PC-9 (cell line): ENCODE measurements around the gene TGFB2.

Experiments
- CTCF ChIP-seq: fragments of 200-600 bp; sonication (generic); conservative IDR thresholded peaks from 2 replicates; pipeline ENCODE4 v1.6.1; 2017; ENCODE audit warnings: mixed run types, antibody characterized with exemption, mild to moderate bottlenecking, moderate library complexity
- EZH2 ChIP-seq: fragments of 200-600 bp; sonication (generic); IDR thresholded peaks from 2 replicates; pipeline ENCODE4 v1.8.0; 2017; ENCODE audit warnings: antibody characterized with exemption, low read depth

- TF ChIP-seq CTCF: no peak
- no peak for TF ChIP-seq EZH2
These were observed 5.7 kb downstream of the TGFB2 start for GRCh38 chr1:218350801-218351266.
